HEK293T (cell line): ENCODE measurements around the gene PREX1.

Experiments
- CTCF ChIA-PET: fragments of 350-600 bp; formaldehyde crosslinking; extraction: SDS; loops from one replicate; lab custom pipeline; 2021; ENCODE audit warnings: antibody characterized with exemption, inconsistent platforms; lab: Yijun Ruan, JAX
- POLR2A ChIA-PET: fragments of 350-600 bp; formaldehyde crosslinking; extraction: SDS; loops from one replicate; lab custom pipeline; 2020; ENCODE audit warnings: antibody characterized with exemption, inconsistent platforms; lab: Yijun Ruan, JAX
- DNase-seq: peaks from one replicate; pipeline ENCODE4 v3.0.0; 2012; ENCODE audit warnings: mixed read lengths; ENCODE audit errors: extremely low spot score
- ARNT ChIP-seq: fragments of 450-650 bp; IDR thresholded peaks from 2 replicates; pipeline ENCODE4 v1.6.1; 2017; ENCODE audit warnings: mild to moderate bottlenecking
- BHLHE40 ChIP-seq: fragments of 450-650 bp; IDR thresholded peaks from 2 replicates; pipeline ENCODE4 v1.6.1; 2016; ENCODE audit warnings: mild to moderate bottlenecking, moderate library complexity, borderline replicate concordance
- CTBP1 ChIP-seq: fragments of 450-650 bp; IDR thresholded peaks from 2 replicates; pipeline ENCODE4 v1.6.1; 2016; ENCODE audit warnings: borderline replicate concordance
- ELF4 ChIP-seq: fragments of 450-650 bp; IDR thresholded peaks from 2 replicates; pipeline ENCODE4 v1.6.1; 2017; ENCODE audit warnings: antibody characterized with exemption
- FOXA1 ChIP-seq: fragments of 450-650 bp; IDR thresholded peaks from 2 replicates; pipeline ENCODE4 v1.6.1; 2016; ENCODE audit warnings: mild to moderate bottlenecking
- FOXK2 ChIP-seq: fragments of 450-650 bp; IDR thresholded peaks from 2 replicates; pipeline ENCODE4 v1.6.1; 2016; ENCODE audit warnings: mild to moderate bottlenecking
- FOXM1 ChIP-seq: fragments of 450-650 bp; IDR thresholded peaks from 2 replicates; pipeline ENCODE4 v1.6.1; 2017; ENCODE audit warnings: mild to moderate bottlenecking, borderline replicate concordance
- HDGF ChIP-seq: fragments of 450-650 bp; IDR thresholded peaks from 2 replicates; pipeline ENCODE4 v1.6.1; 2017; ENCODE audit warnings: antibody characterized with exemption, borderline replicate concordance
- L3MBTL2 ChIP-seq: fragments of 450-650 bp; conservative IDR thresholded peaks from 2 replicates; pipeline ENCODE4 v1.6.1; 2016; ENCODE audit warnings: mild to moderate bottlenecking
- LEF1 ChIP-seq: fragments of 450-650 bp; IDR thresholded peaks from 2 replicates; pipeline ENCODE4 v1.6.1; 2017; ENCODE audit warnings: mild to moderate bottlenecking, borderline replicate concordance
- NFRKB ChIP-seq: fragments of 450-650 bp; IDR thresholded peaks from 2 replicates; pipeline ENCODE4 v1.6.1; 2016; ENCODE audit warnings: mild to moderate bottlenecking, moderate library complexity
- PKNOX1 ChIP-seq: fragments of 450-650 bp; IDR thresholded peaks from 2 replicates; pipeline ENCODE4 v1.6.1; 2016
- SP1 ChIP-seq: fragments of 450-650 bp; IDR thresholded peaks from 2 replicates; pipeline ENCODE4 v1.6.1; 2017
- SUZ12 ChIP-seq: fragments of 450-650 bp; IDR thresholded peaks from 2 replicates; pipeline ENCODE4 v1.6.1; 2016; ENCODE audit warnings: mild to moderate bottlenecking
- TARDBP ChIP-seq: fragments of 450-650 bp; IDR thresholded peaks from 2 replicates; pipeline ENCODE4 v1.6.1; 2016
- ZNF384 ChIP-seq: fragments of 450-650 bp; IDR thresholded peaks from 2 replicates; pipeline ENCODE4 v1.6.1; 2016

Gene PREX1

GRCh38 chr20:48694381-48694865 is 133.4 kb downstream of the PREX1 start:
- TF ChIP-seq FOXM1 = no peak
- no peak for TF ChIP-seq PKNOX1
- no peak for TF ChIP-seq FOXA1
- TF ChIP-seq LEF1 = no peak
- no peak for TF ChIP-seq CTBP1
- no peak for TF ChIP-seq TARDBP
- TF ChIP-seq FOXK2 = no peak
- TF ChIP-seq ARNT = no peak
- no peak for TF ChIP-seq BHLHE40
- CTCF ChIA-PET = no interaction called here
- DNase-seq = no peak
- POLR2A ChIA-PET = no interaction called here

- DNase-seq = no peak
- ChIA-PET CTCF (no interaction called here), POLR2A (no interaction called here)
- no peak for TF ChIP-seq BHLHE40
- TF ChIP-seq FOXM1 = no peak
- no peak for TF ChIP-seq FOXA1
- TF ChIP-seq LEF1 = no peak
- TF ChIP-seq SP1 = no peak
- no peak for TF ChIP-seq PKNOX1
- no peak for TF ChIP-seq TARDBP
These were observed 136.3 kb downstream of the PREX1 start for GRCh38 chr20:48691523-48691922.

- ChIA-PET CTCF (no interaction called here), POLR2A (no interaction called here)
- TF ChIP-seq LEF1 = no peak
- no peak for TF ChIP-seq CTBP1
- no peak for TF ChIP-seq ELF4
- TF ChIP-seq NFRKB = no peak
- no peak for TF ChIP-seq FOXM1
- no peak for TF ChIP-seq ARNT
- TF ChIP-seq PKNOX1 = no peak
- no peak for TF ChIP-seq SP1
- TF ChIP-seq SUZ12 = no peak
- TF ChIP-seq FOXK2 = no peak
- no peak for DNase-seq
These were observed 136.9 kb downstream of the PREX1 start for GRCh38 chr20:48690888-48691287.

- TF ChIP-seq TARDBP (no peak), ELF4 (no peak), FOXM1 (no peak), SP1 (no peak), ARNT (no peak), L3MBTL2 (no peak), NFRKB (no peak)
- POLR2A ChIA-PET = no interaction called here
- CTCF ChIA-PET = no interaction called here
- no peak for DNase-seq
These were observed 137.8 kb downstream of the PREX1 start for GRCh38 chr20:48689874-48690571.

- no peak for DNase-seq
- ChIA-PET POLR2A (no interaction called here), CTCF (no interaction called here)
- no peak for TF ChIP-seq CTBP1
- no peak for TF ChIP-seq SP1
- TF ChIP-seq NFRKB = no peak
- no peak for TF ChIP-seq HDGF
- TF ChIP-seq ARNT = no peak
- no peak for TF ChIP-seq TARDBP
- no peak for TF ChIP-seq PKNOX1
- TF ChIP-seq BHLHE40 = no peak
- no peak for TF ChIP-seq ELF4
- TF ChIP-seq SUZ12 = no peak
- no peak for TF ChIP-seq ZNF384
- no peak for TF ChIP-seq FOXK2
These were observed 138.4 kb downstream of the PREX1 start for GRCh38 chr20:48689388-48689787.

- no peak for DNase-seq
- no peak for TF ChIP-seq L3MBTL2
- TF ChIP-seq ELF4 = no peak
- no peak for TF ChIP-seq FOXA1
- TF ChIP-seq FOXK2 = no peak
- TF ChIP-seq PKNOX1 = no peak
- no peak for TF ChIP-seq NFRKB
- TF ChIP-seq LEF1 = no peak
- no peak for TF ChIP-seq ZNF384
- no peak for TF ChIP-seq TARDBP
- no peak for TF ChIP-seq FOXM1
- TF ChIP-seq CTBP1 = no peak
- no peak for TF ChIP-seq ARNT
- TF ChIP-seq BHLHE40 = no peak
- no peak for TF ChIP-seq HDGF
- no peak for TF ChIP-seq SP1
- TF ChIP-seq SUZ12 = no peak
- ChIA-PET CTCF (no interaction called here), POLR2A (no interaction called here)
These were observed 139.2 kb downstream of the PREX1 start for GRCh38 chr20:48688579-48688978.
